Nephron (organoid): ENCODE results near the gene BARX1.

Source experiments
- H3K27ac Mint-ChIP-seq, 3 experiments: 2 replicates each; pipeline ENCODE4 v1.8.0; 2020; ENCODE audit warnings: mixed read lengths in 3 of 3, mild to moderate bottlenecking in 2 of 3, moderate library complexity in 1 of 3
- H3K27me3 Mint-ChIP-seq: 2 replicates; pipeline ENCODE4 v1.8.0; 2021; ENCODE audit warnings: low read depth, mild to moderate bottlenecking, moderate library complexity, mixed read lengths
- H3K36me3 Mint-ChIP-seq: 2 replicates; pipeline ENCODE4 v1.8.0; 2020; ENCODE audit warnings: low read depth, mixed read lengths
- H3K4me1 Mint-ChIP-seq: 2 replicates; pipeline ENCODE4 v1.8.0; 2020; ENCODE audit warnings: mixed read lengths
- H3K4me3 Mint-ChIP-seq, 3 experiments: 2 replicates each; pipeline ENCODE4 v1.8.0; 2020; ENCODE audit warnings: mild to moderate bottlenecking in 3 of 3, mixed read lengths in 3 of 3, moderate library complexity in 2 of 3
- H3K9me3 Mint-ChIP-seq: 2 replicates; pipeline ENCODE4 v1.8.0; 2020; ENCODE audit warnings: mixed read lengths
- TF ChIP-seq, protein P1 (sequence below), 3 experiments: fragments of 200-600 bp; sonication (generic); IDR thresholded peaks; one replicate each; pipeline ENCODE4 v1.5.0; 2021; ENCODE audit warnings: antibody characterized with exemption in 3 of 3; ENCODE audit not compliant: unreplicated experiment in 3 of 3

The BARX1 gene

DNA sequence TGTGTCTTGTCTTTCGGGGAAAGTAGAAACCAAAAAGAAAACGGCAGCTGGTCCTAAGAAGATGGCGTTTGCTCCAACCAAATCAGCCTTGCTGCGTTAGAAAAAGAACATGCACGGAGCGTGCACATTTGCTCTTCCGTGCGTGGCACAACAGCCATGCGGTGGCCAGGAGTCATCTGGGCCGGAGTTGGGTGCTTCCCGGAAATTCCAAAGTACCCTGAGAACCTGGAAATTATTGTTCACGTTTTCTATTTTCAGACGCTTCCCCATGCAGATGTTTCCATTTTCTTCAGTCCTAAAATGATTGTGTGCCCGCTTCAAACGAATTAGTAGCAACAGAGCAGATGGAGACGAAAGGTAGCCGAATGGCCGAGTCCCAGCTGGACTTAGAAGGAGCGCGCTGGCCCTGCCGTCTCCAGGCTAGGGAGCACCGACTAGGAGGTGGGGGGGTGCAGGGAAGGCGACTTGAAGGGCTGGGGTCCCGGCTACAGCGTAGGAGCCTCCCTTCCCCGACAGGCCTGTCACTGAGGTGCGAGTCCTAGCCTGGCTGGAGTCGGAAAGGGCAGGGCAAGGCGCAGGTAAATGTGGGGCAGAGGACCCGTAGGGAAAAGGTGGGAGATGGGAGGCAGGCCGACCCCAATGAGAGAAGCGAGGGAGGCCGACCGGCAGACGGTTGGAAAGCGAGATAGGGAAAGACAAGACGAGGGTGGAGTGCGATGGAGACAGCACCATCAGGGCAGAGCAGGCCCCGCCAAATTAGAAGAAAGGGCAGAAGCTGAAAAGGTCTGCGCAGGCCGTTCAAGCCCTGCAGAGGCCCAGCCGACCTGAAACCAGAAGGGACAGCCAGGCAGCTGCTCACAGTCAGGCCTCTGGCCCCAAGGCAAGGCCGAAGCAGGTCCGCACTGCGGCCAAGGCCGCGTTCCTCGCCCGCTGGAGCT lies 1.4 kb downstream of the BARX1 start:
- H3K4me1 Mint-ChIP-seq = peaks cover 32% of the 10 kb centered on the region
- TF ChIP-seq, protein P1, sequence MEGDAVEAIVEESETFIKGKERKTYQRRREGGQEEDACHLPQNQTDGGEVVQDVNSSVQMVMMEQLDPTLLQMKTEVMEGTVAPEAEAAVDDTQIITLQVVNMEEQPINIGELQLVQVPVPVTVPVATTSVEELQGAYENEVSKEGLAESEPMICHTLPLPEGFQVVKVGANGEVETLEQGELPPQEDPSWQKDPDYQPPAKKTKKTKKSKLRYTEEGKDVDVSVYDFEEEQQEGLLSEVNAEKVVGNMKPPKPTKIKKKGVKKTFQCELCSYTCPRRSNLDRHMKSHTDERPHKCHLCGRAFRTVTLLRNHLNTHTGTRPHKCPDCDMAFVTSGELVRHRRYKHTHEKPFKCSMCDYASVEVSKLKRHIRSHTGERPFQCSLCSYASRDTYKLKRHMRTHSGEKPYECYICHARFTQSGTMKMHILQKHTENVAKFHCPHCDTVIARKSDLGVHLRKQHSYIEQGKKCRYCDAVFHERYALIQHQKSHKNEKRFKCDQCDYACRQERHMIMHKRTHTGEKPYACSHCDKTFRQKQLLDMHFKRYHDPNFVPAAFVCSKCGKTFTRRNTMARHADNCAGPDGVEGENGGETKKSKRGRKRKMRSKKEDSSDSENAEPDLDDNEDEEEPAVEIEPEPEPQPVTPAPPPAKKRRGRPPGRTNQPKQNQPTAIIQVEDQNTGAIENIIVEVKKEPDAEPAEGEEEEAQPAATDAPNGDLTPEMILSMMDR (IDR thresholded peaks at IDR 0.05; ENCODE audit: unreplicated experiment in 3 of 3) = no peak
- H3K9me3 Mint-ChIP-seq = peaks cover 17% of the 10 kb centered on the region
- H3K27me3 Mint-ChIP-seq = peaks cover 94% of the 10 kb centered on the region
- peak overlapping the region; percentile 75 to 81 (median 76) for H3K4me3 Mint-ChIP-seq
- no peak overlapping the region for H3K27ac Mint-ChIP-seq
- peaks cover 7% of the 10 kb centered on the region for H3K36me3 Mint-ChIP-seq

- Mint-ChIP-seq H3K4me3 (peak overlapping the region; percentile 75 to 81 (median 76)), H3K27me3 (peaks cover 96% of the 10 kb centered on the region), H3K36me3 (peaks cover 7% of the 10 kb centered on the region), H3K27ac (no peak overlapping the region), H3K4me1 (peaks cover 32% of the 10 kb centered on the region), H3K9me3 (peaks cover 17% of the 10 kb centered on the region)
- TF ChIP-seq, protein P1 (IDR thresholded peaks at IDR 0.05; ENCODE audit: unreplicated experiment in 3 of 3) = no peak
Observed at GRCh38 chr9:93952784-93953495, 2.2 kb downstream of the BARX1 start.

- Mint-ChIP-seq H3K27me3 (peaks cover 96% of the 10 kb centered on the region), H3K9me3 (peaks cover 17% of the 10 kb centered on the region), H3K4me3 (peak overlapping the region in 2 of 3 experiments; percentile 34 to 51), H3K4me1 (peaks cover 32% of the 10 kb centered on the region), H3K27ac (no peak overlapping the region), H3K36me3 (peaks cover 7% of the 10 kb centered on the region)
- TF ChIP-seq, protein P1 (IDR thresholded peaks at IDR 0.05; ENCODE audit: unreplicated experiment in 3 of 3) = no peak
Observed at GRCh38 chr9:93952119-93952783, 2.9 kb downstream of the BARX1 start.

DNA sequence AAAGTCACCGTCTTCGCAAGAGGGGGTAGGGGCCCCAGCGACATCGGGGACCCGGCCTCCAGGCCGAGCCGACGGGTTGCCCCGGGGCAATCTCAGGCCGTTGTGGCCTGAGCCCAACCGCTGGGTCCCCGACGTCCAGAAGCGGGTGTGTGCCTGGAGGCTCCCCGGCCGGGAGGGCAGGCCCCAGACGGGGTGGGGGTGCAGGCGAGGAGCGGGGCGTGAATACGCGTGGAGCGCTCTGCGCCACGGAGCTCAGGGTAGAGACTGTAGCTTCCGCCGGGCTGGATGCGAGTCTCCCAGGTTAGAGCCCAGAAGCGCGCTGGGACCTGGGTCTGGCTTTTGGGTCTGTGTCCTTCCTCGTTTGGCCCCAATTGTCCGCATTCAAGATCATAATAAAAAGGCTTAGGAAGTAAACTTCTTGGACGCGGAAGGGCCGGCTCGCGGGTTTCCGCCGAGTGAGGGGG lies 3.5 kb downstream of the BARX1 start:
- Mint-ChIP-seq H3K36me3 (peaks cover 7% of the 10 kb centered on the region), H3K4me1 (peaks cover 32% of the 10 kb centered on the region), H3K9me3 (peaks cover 17% of the 10 kb centered on the region), H3K4me3 (peak overlapping the region in 2 of 3 experiments; percentile 54 to 59), H3K27me3 (peaks cover 96% of the 10 kb centered on the region), H3K27ac (no peak overlapping the region)
- TF ChIP-seq, protein P1 (IDR thresholded peaks at IDR 0.05; ENCODE audit: unreplicated experiment in 3 of 3) = no peak

DNA sequence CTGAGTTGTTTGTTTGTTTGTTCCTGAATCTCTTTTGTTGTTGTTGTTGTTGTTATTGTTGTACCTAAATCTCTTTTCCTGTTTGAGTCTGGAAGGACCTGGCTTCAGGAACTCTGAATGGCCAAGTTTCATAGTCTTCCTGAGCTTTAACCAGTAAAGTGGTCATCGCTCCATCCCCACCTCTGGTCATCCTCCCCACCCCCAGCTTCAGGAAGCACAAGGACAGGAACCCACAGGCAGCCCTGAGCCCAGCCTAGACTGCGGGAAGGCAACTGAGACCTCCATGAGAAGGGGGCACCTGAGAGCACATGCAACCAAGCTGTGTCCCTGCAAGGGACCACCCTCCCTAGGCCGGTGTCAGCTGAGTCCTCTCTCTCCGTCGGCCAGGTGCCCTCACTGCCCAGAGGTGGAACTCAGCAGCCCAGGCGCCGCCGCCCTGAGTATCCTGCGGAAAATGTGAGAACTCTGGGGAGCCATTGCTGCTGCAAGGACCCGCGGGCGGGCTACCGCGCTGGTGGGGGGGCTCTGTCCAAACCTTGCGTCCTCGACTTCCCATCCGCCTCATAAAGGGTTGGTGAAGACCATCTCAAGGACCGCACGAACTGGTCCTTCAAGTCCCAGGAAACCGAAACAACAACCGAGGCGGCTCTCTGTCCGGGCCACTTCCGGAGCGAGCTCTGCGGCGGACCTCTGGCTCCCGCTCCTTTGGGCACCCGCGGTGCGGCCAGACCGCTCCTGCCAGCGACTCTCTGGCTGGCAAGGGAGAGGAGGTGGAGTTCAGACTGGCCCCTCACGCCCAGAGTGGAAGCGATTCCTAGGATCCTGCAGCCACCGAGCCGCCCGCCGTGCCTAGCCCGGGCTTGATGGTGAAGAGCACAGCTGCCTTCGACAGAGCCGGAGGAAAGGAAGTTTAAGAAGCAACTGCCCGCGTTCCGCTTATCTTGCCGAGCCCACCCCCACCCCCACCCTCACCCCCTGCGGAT lies 4.2 kb downstream of the BARX1 start:
- Mint-ChIP-seq H3K4me3 (peak overlapping the region; percentile 57 to 70 (median 65)), H3K27me3 (peaks cover 96% of the 10 kb centered on the region), H3K36me3 (peaks cover 7% of the 10 kb centered on the region), H3K9me3 (peaks cover 17% of the 10 kb centered on the region), H3K27ac (no peak overlapping the region), H3K4me1 (peaks cover 39% of the 10 kb centered on the region)
- TF ChIP-seq, protein P1 (IDR thresholded peaks at IDR 0.05; ENCODE audit: unreplicated experiment in 3 of 3) = no peak
